GM12878 (cell line): ENCODE data around the gene ZNF782. TPM values are rescaled to one million over a fixed set of nuclear protein-coding genes. Genes with fewer than 3 reads are reported as not detected.

Experiments used
- ATAC-seq: fragments of 200-7000 bp; cut with Tn5 transposase; 3 replicates; pipeline ENCODE4 v1.9.1; 2020; ENCODE audit warnings: mild to moderate bottlenecking, moderate library complexity
- BruUV-seq: library from RNA; stranded (reverse); fragments of 400-500 nt; replicated peaks from 2 replicates; lab custom pipeline; 2021; lab: Mats Ljungman, UMichigan
- CTCF ChIA-PET: fragments of 300-600 bp; sonication (Branson Sonifier 250); formaldehyde crosslinking; extraction: SDS; loops from one replicate; lab custom pipeline; 2021; ENCODE audit warnings: inconsistent platforms; lab: Yijun Ruan, JAX
- POLR2A ChIA-PET: fragments of 350-600 bp; formaldehyde crosslinking; extraction: SDS; loops from one replicate; lab custom pipeline; 2021; ENCODE audit warnings: inconsistent platforms; lab: Charles Lee
- RAD21 ChIA-PET: fragments of 300-600 bp; sonication (Branson Sonifier 250); formaldehyde crosslinking; loops from one replicate; lab custom pipeline; 2023; ENCODE audit warnings: antibody characterized with exemption; ENCODE audit not compliant: unreplicated experiment; lab: Charles Lee
- SMC1A ChIA-PET: fragments of 300-600 bp; sonication (Branson Sonifier 250); formaldehyde crosslinking; loops from one replicate; lab custom pipeline; 2023; ENCODE audit not compliant: unreplicated experiment, uncharacterized antibody; lab: Charles Lee
- DNase-seq: peaks from one replicate; pipeline ENCODE4 v3.0.0-alpha.2; 2011; ENCODE audit warnings: low read depth, low spot score
- FAIRE-seq: peaks from 3 replicates; lab custom pipeline; 2011; peaks lifted over from hg19 to GRCh38; lab: Jason Lieb, UNC
- H2AFZ ChIP-seq: 2 replicates; pipeline ENCODE4 v1.6.0; 2011; ENCODE audit warnings: low read depth, low read length, control low read depth; ENCODE audit not compliant: control insufficient read depth
- H3K27ac ChIP-seq: 2 replicates; pipeline ENCODE4 v1.5.1; 2011; ENCODE audit warnings: control low read depth; ENCODE audit not compliant: control insufficient read depth, insufficient read depth
- H3K27me3 ChIP-seq, 2 experiments: replicated peaks in 1 of 2; 2 replicates each; pipeline versions ENCODE4 v1.6.0 to v1.6.1; 2011; ENCODE audit warnings: low read length in 1 of 2; ENCODE audit not compliant: control insufficient read depth in 2 of 2, insufficient read depth in 2 of 2
- H3K36me3 ChIP-seq, 2 experiments: 2 replicates each; pipeline ENCODE4 v1.5.1; 2011; ENCODE audit warnings: low read length in 1 of 2; ENCODE audit not compliant: control insufficient read depth in 2 of 2, insufficient read depth in 2 of 2
- H3K4me1 ChIP-seq: 2 replicates; pipeline ENCODE4 v1.6.1; 2011; ENCODE audit warnings: mild to moderate bottlenecking, low read length, moderate library complexity, mixed read lengths; ENCODE audit not compliant: control insufficient read depth, insufficient read depth
- H3K4me2 ChIP-seq: 2 replicates; pipeline ENCODE4 v1.6.0; 2011; ENCODE audit warnings: control low read depth; ENCODE audit not compliant: control insufficient read depth, insufficient read depth
- H3K4me3 ChIP-seq: fragments of 200-600 bp; sonication (generic); 2 replicates; pipeline ENCODE4 v1.5.1; 2016
- H3K79me2 ChIP-seq: 2 replicates; pipeline ENCODE4 v1.6.0; 2011; ENCODE audit warnings: low read length; ENCODE audit not compliant: control insufficient read depth, insufficient read depth
- H3K9ac ChIP-seq: 2 replicates; pipeline ENCODE4 v1.8.0; 2011; ENCODE audit warnings: low read length, control low read depth, mixed read lengths; ENCODE audit not compliant: control insufficient read depth, insufficient read depth
- H3K9me3 ChIP-seq: replicated peaks from 3 replicates; pipeline ENCODE4 v1.5.1; 2011; ENCODE audit warnings: mild to moderate bottlenecking, low read length; ENCODE audit not compliant: control insufficient read depth, insufficient read depth
- H4K20me1 ChIP-seq: 2 replicates; pipeline ENCODE4 v1.6.0; 2011; ENCODE audit not compliant: control insufficient read depth, insufficient read depth
- BCL11A ChIP-seq: IDR thresholded peaks from 2 replicates; pipeline ENCODE4 v1.6.1; 2011; ENCODE audit warnings: low read depth, low read length
- CREM ChIP-seq: IDR thresholded peaks from 2 replicates; pipeline ENCODE4 v1.6.1; 2014; ENCODE audit warnings: antibody characterized with exemption, low read depth
- IRF3 ChIP-seq: fragments of 450-650 bp; IDR thresholded peaks from 2 replicates; pipeline ENCODE4 v1.6.1; 2014; ENCODE audit warnings: mild to moderate bottlenecking
- LARP7 ChIP-seq: fragments of 450-650 bp; IDR thresholded peaks from 2 replicates; pipeline ENCODE4 v1.6.1; 2017; ENCODE audit warnings: mild to moderate bottlenecking
- MYB ChIP-seq: fragments of 150-350 bp; IDR thresholded peaks from 2 replicates; pipeline ENCODE4 v1.6.1; 2014; ENCODE audit warnings: mild to moderate bottlenecking, low read depth, low read length, borderline replicate concordance
- NR2C2 ChIP-seq: IDR thresholded peaks from 2 replicates; pipeline ENCODE4 v1.6.1; 2011; ENCODE audit warnings: borderline replicate concordance, low read depth; ENCODE audit not compliant: control insufficient read depth, insufficient read length
- POLR2AphosphoS5 ChIP-seq: IDR thresholded peaks from 2 replicates; pipeline ENCODE4 v1.6.1; 2011; ENCODE audit warnings: mild to moderate bottlenecking, low read length, inconsistent platforms
- SIN3A ChIP-seq: IDR thresholded peaks from 2 replicates; pipeline ENCODE4 v1.6.1; 2012; ENCODE audit warnings: low read depth, low read length, improper control_type of control experiment
- SUZ12 ChIP-seq: fragments of 200-600 bp; sonication (generic); IDR thresholded peaks from one replicate; pipeline ENCODE4 v1.6.1; 2018; ENCODE audit warnings: antibody characterized with exemption, mild to moderate bottlenecking; ENCODE audit not compliant: unreplicated experiment
- ZSCAN29 ChIP-seq: fragments of 450-650 bp; IDR thresholded peaks from 2 replicates; pipeline ENCODE4 v1.6.1; 2017; ENCODE audit warnings: mild to moderate bottlenecking, moderate library complexity
- WGBS: methylation state at CpG from one replicate; pipeline ENCODE4 v1.1.6; 2016; ENCODE audit warnings: low lambda C conversion rate; ENCODE audit not compliant: insufficient replicate concordance, insufficient coverage; ENCODE audit errors: missing lambda C conversion rate; 5-methylcytosine and 5-hydroxymethylcytosine counted together
- in situ Hi-C: fragments of 300-500 bp; cut with MboI; formaldehyde crosslinking; loops from 9 replicates; pipeline ENCODE4 v1.14.3; 2018; ENCODE audit warnings: mixed read lengths
- intact Hi-C: fragments of 100-400 bp; cut with micrococcal nuclease; formaldehyde crosslinking; loops from one replicate; pipeline ENCODE4 v1.14.2; 2022; ENCODE audit not compliant: unreplicated experiment
- polyA plus RNA-seq, 11 experiments: library from polyadenylated mRNA; depleted of rRNA in 4 of 11; unstranded in 6 of 11; stranded (reverse) in 5 of 11; fragments of >200 nt; fragmentation: Nextera tagmentation in 4 of 11; fragmentation: Illumina TruSeq in 1 of 11; extraction: Ambion mirVana in 4 of 11; extraction: Trizol in 1 of 11; gene quantifications; 1 replicate in 1 of 11; 2 replicates in 10 of 11; pipeline versions ENCODE4 v1.2.1 to v1.2.3, GENCODE V29; 2011 to 2016; ENCODE audit warnings: inconsistent platforms in 2 of 11, missing spikeins in 2 of 11, low read depth in 1 of 11
- total RNA-seq, 4 experiments: library from RNA; depleted of rRNA in 3 of 4; stranded (reverse); fragments of >200 nt in 3 of 4; fragmentation: Illumina TruSeq in 1 of 4; extraction: Trizol in 1 of 4; gene quantifications; 2 replicates each; pipeline versions ENCODE4 v1.2.1 to v1.2.3, GENCODE V29; 2013 to 2021

ZNF782 gene
- total and polyA plus RNA-seq, 10 of the 15 experiments (the other 5 are each of a cell fraction or from before 2014, with no cell fraction given) = 0.55 to 7.8 (median 4.5) TPM

- Histone ChIP-seq H3K27ac (no peak overlapping the region), H3K36me3 (no peaks in the 10 kb centered on the region), H3K4me3 (no peak overlapping the region), H3K79me2 (no peaks in the 10 kb centered on the region), H3K9me3 (no peaks in the 10 kb centered on the region), H4K20me1 (no peaks in the 10 kb centered on the region), H3K27me3 (no peaks in the 10 kb centered on the region; a peak in 1 of 4 replicates), H2AFZ (no peak overlapping the region), H3K4me1 (peaks cover 35% of the 10 kb centered on the region), H3K9ac (no peak overlapping the region), H3K4me2 (no peak overlapping the region)
- ChIA-PET SMC1A (no interaction called here), POLR2A (no interaction called here), RAD21 (no interaction called here), CTCF (no interaction called here)
- no peak for TF ChIP-seq ZSCAN29
- TF ChIP-seq IRF3 = no peak
- TF ChIP-seq BCL11A = no peak
- TF ChIP-seq MYB = no peak
- no peak for TF ChIP-seq SIN3A
- no peak for TF ChIP-seq LARP7
- no peak for TF ChIP-seq POLR2AphosphoS5
- TF ChIP-seq NR2C2 = no peak
- no peak for TF ChIP-seq CREM
- no peak for TF ChIP-seq SUZ12
- no peak for DNase-seq
- no TSS peak for BruUV-seq
- ATAC-seq = no peak
- no peak for FAIRE-seq
- WGBS = 36% methylated on average over 38 of the region's 43 CpGs
- intact Hi-C loops = no loop called here
- in situ Hi-C loops = no loop called here
Measured at GRCh38 chr9:96877269-96877668, 23.0 kb upstream of the ZNF782 start.
